H1 (cell line): ENCODE results near the gene NRSN2. TPM values are rescaled to one million over a fixed set of nuclear protein-coding genes. Genes with fewer than 3 reads are reported as not detected.

ENCODE experiments used
- RNF2 ChIP-seq: fragments of 200-900, 300-1000 bp; sonication (generic); IDR thresholded peaks from 2 replicates; pipeline ENCODE4 v1.7.1; 2016; ENCODE audit warnings: borderline replicate concordance, low read depth, mild to moderate bottlenecking, antibody characterized with exemption, low read length; ENCODE audit not compliant: poor library complexity, severe bottlenecking; ENCODE audit errors: missing control alignments
- SP1 ChIP-seq: IDR thresholded peaks from 2 replicates; pipeline ENCODE4 v1.6.1; 2011; ENCODE audit warnings: low read depth, low read length
- polyA plus RNA-seq, 7 experiments: library from polyadenylated mRNA; depleted of rRNA in 3 of 7; stranded (reverse) in 5 of 7; unstranded in 2 of 7; fragments of >200 nt in 5 of 7; fragments of 200-250 nt in 2 of 7; gene quantifications; 1 replicate in 5 of 7; 2 replicates in 1 of 7; 4 replicates in 1 of 7; pipeline versions ENCODE4 v1.2.1 to v1.2.3, GENCODE V29; 2011 to 2013; ENCODE audit warnings: missing spikeins in 2 of 7, mixed read lengths in 2 of 7
- total RNA-seq: library from RNA; stranded (reverse); fragmentation: NEBNext Ultra II Directional; extraction: Animal tissue kit (Norgen Biotek cat#: 25700); gene quantifications from 2 replicates; pipeline ENCODE4 v1.2.1, GENCODE V29; 2021

Gene NRSN2
- total and polyA plus RNA-seq, 2 of the 8 experiments (the other 6 are each of a cell fraction or from before 2014, with no cell fraction given), result 19.4 to 33.3 TPM

- TF ChIP-seq RNF2 (no peak), SP1 (no peak)
Measured at GRCh38 chr20:297925-298775, 48.8 kb upstream of the NRSN2 start (continued).
